Endothelial cell of umbilical vein (primary cell): ENCODE results near the gene VPREB3.

Experiments
- CTCF ChIP-seq, 2 donors: IDR thresholded peaks; 1 replicate in 1 of 2; 2 replicates in 1 of 2; pipeline ENCODE4 v1.5.1; 2011; ENCODE audit warnings: low read length in 2 of 2, mild to moderate bottlenecking in 2 of 2, moderate library complexity in 2 of 2, control low read depth in 1 of 2, inconsistent platforms in 1 of 2, low read depth in 1 of 2; ENCODE audit not compliant: insufficient read depth in 1 of 2; ENCODE audit errors: extremely low read depth in 1 of 2
- EZH2 ChIP-seq: IDR thresholded peaks from 2 replicates; pipeline ENCODE4 v1.6.1; 2012; ENCODE audit warnings: borderline replicate concordance, low read depth, mild to moderate bottlenecking, moderate library complexity, low read length, inconsistent platforms; ENCODE audit not compliant: severe bottlenecking
- GATA2 ChIP-seq: IDR thresholded peaks from 2 replicates; pipeline ENCODE4 v1.7.0; 2011; ENCODE audit warnings: low read depth, mild to moderate bottlenecking, moderate library complexity, mixed read lengths, low read length; ENCODE audit not compliant: insufficient read length, insufficient read depth
- MAX ChIP-seq: IDR thresholded peaks from 2 replicates; pipeline ENCODE4 v1.6.1; 2011; ENCODE audit not compliant: insufficient read depth, insufficient read length
- MYC ChIP-seq: IDR thresholded peaks from one replicate; pipeline ENCODE4 v1.6.1; 2011; ENCODE audit warnings: mild to moderate bottlenecking, low read depth, low read length
- POLR2A ChIP-seq: IDR thresholded peaks from 2 replicates; pipeline ENCODE4 v1.6.1; 2012; ENCODE audit warnings: low read depth, mild to moderate bottlenecking, control low read depth, low read length
- POLR2AphosphoS5 ChIP-seq: IDR thresholded peaks from 2 replicates; pipeline ENCODE4 v1.6.1; 2012; ENCODE audit warnings: low read depth, mild to moderate bottlenecking, control low read depth, low read length, moderate library complexity; ENCODE audit not compliant: insufficient read depth

- TF ChIP-seq POLR2AphosphoS5 (no peak), CTCF (IDR thresholded peaks at IDR 0.05; ENCODE audit: extremely low read depth in 1 of 2, insufficient read depth in 1 of 2, low read depth in 1 of 2, low read length in 2 of 2) (no peak), POLR2A (no peak), EZH2 (no peak), GATA2 (no peak), MAX (no peak), MYC (no peak)
Measured at GRCh38 chr22:23759566-23759965, 5.3 kb upstream of the VPREB3 start.
